Mesothelial cell of epicardium (in vitro differentiated cells): Measurements from ENCODE around the gene MYCBP2. TPM values are rescaled to one million over a fixed set of nuclear protein-coding genes. Genes with fewer than 3 reads are reported as not detected.

Experiments
- DNase-seq, 2 experiments: peaks; one replicate each; pipeline ENCODE4 v3.0.0; 2021; ENCODE audit warnings: low spot score in 2 of 2; ENCODE audit not compliant: unreplicated experiment in 2 of 2
- H3K27ac Mint-ChIP-seq: 2 replicates; pipeline ENCODE4 v1.8.0; 2021; ENCODE audit warnings: mixed read lengths
- H3K27me3 Mint-ChIP-seq: 2 replicates; pipeline ENCODE4 v1.8.0; 2021; ENCODE audit warnings: low read depth, mixed read lengths
- H3K36me3 Mint-ChIP-seq: 2 replicates; pipeline ENCODE4 v1.8.0; 2021; ENCODE audit warnings: mixed read lengths
- H3K4me1 Mint-ChIP-seq: 2 replicates; pipeline ENCODE4 v1.8.0; 2021; ENCODE audit warnings: mixed read lengths
- H3K4me3 Mint-ChIP-seq: 2 replicates; pipeline ENCODE4 v1.8.0; 2021; ENCODE audit warnings: mild to moderate bottlenecking, moderate library complexity, mixed read lengths
- H3K9me3 Mint-ChIP-seq: 2 replicates; pipeline ENCODE4 v1.8.0; 2021; ENCODE audit warnings: mixed read lengths
- CTCF ChIP-seq: fragments of 200-600 bp; sonication (generic); IDR thresholded peaks from one replicate; pipeline ENCODE4 v1.5.0; 2021; ENCODE audit warnings: antibody characterized with exemption; ENCODE audit not compliant: unreplicated experiment
- total RNA-seq: library from RNA; stranded (reverse); gene quantifications from 3 replicates; pipeline ENCODE4 v1.2.1, GENCODE V29; 2021

Gene MYCBP2
- total RNA-seq, 1 donor from 2014 or later = 72.3 TPM

- H3K4me3 Mint-ChIP-seq = no peak overlapping the region
- no peaks in the 10 kb centered on the region for H3K9me3 Mint-ChIP-seq
- peaks cover 45% of the 10 kb centered on the region for H3K36me3 Mint-ChIP-seq
- H3K27ac Mint-ChIP-seq = no peak overlapping the region
- DNase-seq = no peak
- no peaks in the 10 kb centered on the region for H3K27me3 Mint-ChIP-seq
- no peak for TF ChIP-seq CTCF
- H3K4me1 Mint-ChIP-seq = peaks cover 3% of the 10 kb centered on the region
These were observed 261.3 kb downstream of the MYCBP2 start for GRCh38 chr13:77065461-77066147.

- Mint-ChIP-seq H3K36me3 (peaks cover 35% of the 10 kb centered on the region), H3K4me3 (no peak overlapping the region), H3K9me3 (no peaks in the 10 kb centered on the region), H3K27me3 (no peaks in the 10 kb centered on the region), H3K27ac (no peak overlapping the region), H3K4me1 (peaks cover 3% of the 10 kb centered on the region)
- TF ChIP-seq CTCF = no peak
- DNase-seq = no peak
These were observed 264.8 kb downstream of the MYCBP2 start for GRCh38 chr13:77062097-77062496.

GRCh38 chr13:77061362-77061761 lies 265.5 kb downstream of the MYCBP2 start:
- no peak overlapping the region for H3K27ac Mint-ChIP-seq
- peaks cover 3% of the 10 kb centered on the region for H3K4me1 Mint-ChIP-seq
- no peaks in the 10 kb centered on the region for H3K9me3 Mint-ChIP-seq
- no peak overlapping the region for H3K4me3 Mint-ChIP-seq
- no peak for TF ChIP-seq CTCF
- no peak for DNase-seq
- H3K36me3 Mint-ChIP-seq = peaks cover 38% of the 10 kb centered on the region
- H3K27me3 Mint-ChIP-seq = no peaks in the 10 kb centered on the region

GRCh38 chr13:77056886-77057285 lies 270.0 kb downstream of the MYCBP2 start:
- H3K36me3 Mint-ChIP-seq = peaks cover 32% of the 10 kb centered on the region
- H3K27me3 Mint-ChIP-seq = no peaks in the 10 kb centered on the region
- H3K27ac Mint-ChIP-seq = no peak overlapping the region
- no peak for DNase-seq
- no peaks in the 10 kb centered on the region for H3K4me1 Mint-ChIP-seq
- H3K4me3 Mint-ChIP-seq = no peak overlapping the region
- H3K9me3 Mint-ChIP-seq = no peaks in the 10 kb centered on the region
- TF ChIP-seq CTCF = no peak

- TF ChIP-seq CTCF = no peak
- no peaks in the 10 kb centered on the region for H3K9me3 Mint-ChIP-seq
- H3K27me3 Mint-ChIP-seq = no peaks in the 10 kb centered on the region
- no peak for DNase-seq
- no peaks in the 10 kb centered on the region for H3K4me1 Mint-ChIP-seq
- H3K4me3 Mint-ChIP-seq = no peak overlapping the region
- H3K27ac Mint-ChIP-seq = no peak overlapping the region
- peaks cover 30% of the 10 kb centered on the region for H3K36me3 Mint-ChIP-seq
These were observed 270.5 kb downstream of the MYCBP2 start for GRCh38 chr13:77056382-77056781.
